ENCODE measurements around the gene SLAMF1.
"Not testable (repeated sequence)": the region's sequence is repeated elsewhere in the genome, so short reads cannot be mapped to it uniquely, and the experiment has no call there.

Gene SLAMF1

GRCh38 chr1:160588468-160588867, 58.4 kb downstream of the SLAMF1 start:
- Histone ChIP-seq H3K4me3 (ENCODE audit: extremely low read depth, insufficient read depth, low read length, poor library complexity, severe bottlenecking) (no peak overlapping the region), H3K4me1 (ENCODE audit: control insufficient read depth, insufficient read depth, low read length, poor library complexity, severe bottlenecking) (no peaks in the 10 kb centered on the region), H3K36me3 (ENCODE audit: control insufficient read depth, insufficient read depth, low read length) (no peaks in the 10 kb centered on the region), H3K27ac (ENCODE audit: low read depth, low read length, severe bottlenecking) (no peak overlapping the region), H3K9me3 (ENCODE audit: control insufficient read depth, low read length) (no peaks in the 10 kb centered on the region)
- 93 to 95% methylated on average over 5 of the region's 6 CpGs for WGBS, 2 experiments (ENCODE audit: insufficient coverage in 2 of 2)

- WGBS, 2 experiments (ENCODE audit: insufficient coverage in 2 of 2): 100% methylated on average over 1 of the region's 1 CpG
- no peaks in the 10 kb centered on the region for H3K9me3 ChIP-seq (ENCODE audit: control insufficient read depth, low read length)
- no peaks in the 10 kb centered on the region for H3K4me1 ChIP-seq (ENCODE audit: control insufficient read depth, insufficient read depth, low read length, poor library complexity, severe bottlenecking)
- H3K4me3 ChIP-seq (ENCODE audit: extremely low read depth, insufficient read depth, low read length, poor library complexity, severe bottlenecking): no peak overlapping the region
- H3K36me3 ChIP-seq (ENCODE audit: control insufficient read depth, insufficient read depth, low read length): no peaks in the 10 kb centered on the region
- H3K27ac ChIP-seq (ENCODE audit: low read depth, low read length, severe bottlenecking): no peak overlapping the region
Measured at GRCh38 chr1:160584784-160585183, 62.1 kb downstream of the SLAMF1 start.

DNA sequence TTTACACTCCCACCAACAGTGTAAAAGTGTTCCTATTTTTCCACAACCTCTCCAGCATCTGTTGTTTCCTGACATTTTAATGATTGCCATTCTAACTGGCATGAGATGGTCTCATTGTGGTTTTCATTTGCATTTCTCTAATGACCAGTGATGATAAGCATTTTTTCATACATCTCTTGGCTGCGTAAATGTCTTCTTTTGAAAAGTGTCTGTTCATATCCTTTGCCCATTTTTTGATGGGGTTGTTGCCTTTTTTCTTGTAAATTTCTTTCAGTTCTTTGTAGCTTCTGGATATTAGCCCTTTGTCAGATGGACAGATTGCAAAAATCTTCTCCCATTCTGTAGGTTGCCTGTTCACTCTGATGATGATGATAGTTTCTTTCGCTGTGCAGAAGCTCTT, 63.9 kb downstream of the SLAMF1 start:
- 100% methylated on average over 1 of the region's 2 CpGs; no CpG with 5 or more reads in 1 of the 2 experiments for WGBS, 2 experiments (ENCODE audit: insufficient coverage in 2 of 2)
- not testable (repeated sequence) for H3K9me3 ChIP-seq (ENCODE audit: control insufficient read depth, low read length)

GRCh38 chr1:160581961-160582360, 64.9 kb downstream of the SLAMF1 start:
- WGBS, 2 experiments (ENCODE audit: insufficient coverage in 2 of 2): 83% methylated on average over 1 of the region's 2 CpGs; no CpG with 5 or more reads in 1 of the 2 experiments
- H3K4me3 ChIP-seq (ENCODE audit: extremely low read depth, insufficient read depth, low read length, poor library complexity, severe bottlenecking): no peak overlapping the region
- no peaks in the 10 kb centered on the region for H3K9me3 ChIP-seq (ENCODE audit: control insufficient read depth, low read length)
- no peak overlapping the region for H3K27ac ChIP-seq (ENCODE audit: low read depth, low read length, severe bottlenecking)
- no peaks in the 10 kb centered on the region for H3K36me3 ChIP-seq (ENCODE audit: control insufficient read depth, insufficient read depth, low read length)
- H3K4me1 ChIP-seq (ENCODE audit: control insufficient read depth, insufficient read depth, low read length, poor library complexity, severe bottlenecking): no peaks in the 10 kb centered on the region

More for the DNA sequence above, 63.9 kb downstream of the SLAMF1 start:
- not testable (repeated sequence) for H3K36me3 ChIP-seq (ENCODE audit: control insufficient read depth, insufficient read depth, low read length); H3K4me3 ChIP-seq (ENCODE audit: extremely low read depth, insufficient read depth, low read length, poor library complexity, severe bottlenecking); H3K4me1 ChIP-seq (ENCODE audit: control insufficient read depth, insufficient read depth, low read length, poor library complexity, severe bottlenecking); H3K27ac ChIP-seq (ENCODE audit: low read depth, low read length, severe bottlenecking)

DNA sequence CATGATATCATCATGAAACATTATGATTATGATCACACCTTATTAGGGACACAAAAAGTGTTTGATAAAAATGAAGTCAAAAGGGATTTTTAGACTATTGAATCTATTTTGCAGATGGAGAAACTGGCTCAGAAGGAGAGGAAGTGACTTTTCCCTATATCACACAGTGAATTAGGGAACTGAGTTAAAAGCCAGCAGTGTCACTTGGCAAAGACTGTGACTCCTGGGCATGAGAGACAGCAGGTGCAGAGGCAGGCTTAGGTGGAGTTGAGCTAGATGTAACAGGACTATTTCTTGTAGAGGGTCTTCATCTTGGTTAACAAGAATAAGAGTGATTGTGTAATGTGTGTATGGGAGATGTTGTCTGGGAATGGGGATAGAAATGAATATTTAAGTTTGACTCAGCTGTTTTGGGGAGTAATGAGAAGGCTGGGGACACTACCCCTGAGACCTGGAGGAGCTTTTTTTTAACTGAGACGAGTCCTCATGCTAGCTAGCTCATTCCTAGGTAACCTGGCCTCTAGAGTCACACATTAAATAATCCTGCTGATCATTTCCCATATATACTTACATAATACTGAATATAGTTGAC, 66.5 kb downstream of the SLAMF1 start:
- no CpG with 5 or more reads among the region's 1 CpG for WGBS, 2 experiments (ENCODE audit: insufficient coverage in 2 of 2)
- H3K4me3 ChIP-seq (ENCODE audit: extremely low read depth, insufficient read depth, low read length, poor library complexity, severe bottlenecking): no peak overlapping the region

GRCh38 chr1:160579216-160579701, 67.6 kb downstream of the SLAMF1 start, which contains the start of gene CD84:
CD84 (minus strand) TSS chr1:160579496; CDS start chr1:160579437, 59 bp downstream.
- Histone ChIP-seq H3K4me1 (ENCODE audit: control insufficient read depth, insufficient read depth, low read length, poor library complexity, severe bottlenecking) (no peaks in the 10 kb centered on the region), H3K9me3 (ENCODE audit: control insufficient read depth, low read length) (no peaks in the 10 kb centered on the region), H3K4me3 (ENCODE audit: extremely low read depth, insufficient read depth, low read length, poor library complexity, severe bottlenecking) (no peak within 1 kb of the TSS), H3K36me3 (ENCODE audit: control insufficient read depth, insufficient read depth, low read length) (no peaks in the 10 kb centered on the region), H3K27ac (ENCODE audit: low read depth, low read length, severe bottlenecking) (no peak within 1 kb of the TSS)
- 95 to 96% methylated on average over 2 of the region's 3 CpGs for WGBS, 2 experiments (ENCODE audit: insufficient coverage in 2 of 2)

More for the DNA sequence above, 66.5 kb downstream of the SLAMF1 start:
- Histone ChIP-seq H3K36me3 (ENCODE audit: control insufficient read depth, insufficient read depth, low read length) (no peaks in the 10 kb centered on the region), H3K27ac (ENCODE audit: low read depth, low read length, severe bottlenecking) (no peak overlapping the region), H3K4me1 (ENCODE audit: control insufficient read depth, insufficient read depth, low read length, poor library complexity, severe bottlenecking) (no peaks in the 10 kb centered on the region), H3K9me3 (ENCODE audit: control insufficient read depth, low read length) (no peaks in the 10 kb centered on the region)

- Histone ChIP-seq H3K36me3 (ENCODE audit: control insufficient read depth, insufficient read depth, low read length) (no peaks in the 10 kb centered on the region), H3K9me3 (ENCODE audit: control insufficient read depth, low read length) (no peaks in the 10 kb centered on the region), H3K4me3 (ENCODE audit: extremely low read depth, insufficient read depth, low read length, poor library complexity, severe bottlenecking) (no peak overlapping the region), H3K4me1 (ENCODE audit: control insufficient read depth, insufficient read depth, low read length, poor library complexity, severe bottlenecking) (no peaks in the 10 kb centered on the region), H3K27ac (ENCODE audit: low read depth, low read length, severe bottlenecking) (no peak overlapping the region)
- 50% methylated on average over 1 of the region's 3 CpGs; no CpG with 5 or more reads in 1 of the 2 experiments for WGBS, 2 experiments (ENCODE audit: insufficient coverage in 2 of 2)
Measured at GRCh38 chr1:160578525-160579191, 68.2 kb downstream of the SLAMF1 start.

DNA sequence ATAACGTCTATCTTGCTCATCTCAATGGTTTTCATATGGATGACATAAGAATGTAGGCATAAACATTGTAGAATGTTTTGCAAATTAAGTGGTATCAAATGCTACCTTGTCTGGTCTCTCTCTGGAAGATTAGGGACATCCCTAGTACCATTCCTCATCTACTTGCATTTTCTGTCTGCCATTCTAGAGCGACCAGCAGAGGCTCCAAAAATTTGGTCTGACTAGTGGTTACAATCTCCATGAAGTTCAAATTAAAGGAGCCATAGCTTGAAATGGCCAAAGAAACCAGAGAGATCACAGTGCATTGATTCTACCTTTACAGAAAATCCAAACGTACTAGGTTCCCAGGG, 68.7 kb downstream of the SLAMF1 start:
- no peaks in the 10 kb centered on the region for H3K4me1 ChIP-seq (ENCODE audit: control insufficient read depth, insufficient read depth, low read length, poor library complexity, severe bottlenecking)
- 88% methylated on average over 1 to 2 of the region's 3 CpGs for WGBS, 2 experiments (ENCODE audit: insufficient coverage in 2 of 2)
- no peak overlapping the region for H3K4me3 ChIP-seq (ENCODE audit: extremely low read depth, insufficient read depth, low read length, poor library complexity, severe bottlenecking)
- no peak overlapping the region for H3K27ac ChIP-seq (ENCODE audit: low read depth, low read length, severe bottlenecking)
- no peaks in the 10 kb centered on the region for H3K9me3 ChIP-seq (ENCODE audit: control insufficient read depth, low read length)
- no peaks in the 10 kb centered on the region for H3K36me3 ChIP-seq (ENCODE audit: control insufficient read depth, insufficient read depth, low read length)

DNA sequence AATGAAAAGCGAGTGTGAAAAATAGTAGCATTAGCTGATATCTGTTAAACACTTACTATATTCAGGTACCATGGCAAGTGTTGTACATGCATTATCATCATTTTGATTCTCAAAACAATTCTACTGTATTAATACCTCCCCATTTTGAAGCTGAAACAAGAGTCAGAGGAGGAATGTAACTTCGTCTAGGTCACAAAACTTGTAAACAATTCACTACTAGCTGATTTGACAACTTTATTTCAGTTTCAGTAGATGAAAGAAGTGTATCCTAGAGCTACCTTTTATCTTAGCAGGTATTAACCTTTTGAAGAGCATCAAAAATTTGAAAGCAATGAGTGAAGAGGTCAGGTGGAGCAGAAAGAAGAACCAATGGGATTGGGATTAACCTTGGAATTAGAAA, 69.2 kb downstream of the SLAMF1 start:
- no CpG with 5 or more reads among the region's 2 CpGs for WGBS, 2 experiments (ENCODE audit: insufficient coverage in 2 of 2)
- H3K27ac ChIP-seq (ENCODE audit: low read depth, low read length, severe bottlenecking): no peak overlapping the region
- no peaks in the 10 kb centered on the region for H3K36me3 ChIP-seq (ENCODE audit: control insufficient read depth, insufficient read depth, low read length)
- H3K4me3 ChIP-seq (ENCODE audit: extremely low read depth, insufficient read depth, low read length, poor library complexity, severe bottlenecking): no peak overlapping the region
- no peaks in the 10 kb centered on the region for H3K4me1 ChIP-seq (ENCODE audit: control insufficient read depth, insufficient read depth, low read length, poor library complexity, severe bottlenecking)
- H3K9me3 ChIP-seq (ENCODE audit: control insufficient read depth, low read length): no peaks in the 10 kb centered on the region

- Histone ChIP-seq H3K27ac (ENCODE audit: low read depth, low read length, severe bottlenecking) (no peak overlapping the region), H3K36me3 (ENCODE audit: control insufficient read depth, insufficient read depth, low read length) (no peaks in the 10 kb centered on the region), H3K9me3 (ENCODE audit: control insufficient read depth, low read length) (no peaks in the 10 kb centered on the region), H3K4me3 (ENCODE audit: extremely low read depth, insufficient read depth, low read length, poor library complexity, severe bottlenecking) (no peak overlapping the region), H3K4me1 (ENCODE audit: control insufficient read depth, insufficient read depth, low read length, poor library complexity, severe bottlenecking) (no peaks in the 10 kb centered on the region)
- WGBS, 2 experiments (ENCODE audit: insufficient coverage in 2 of 2): no CpG with 5 or more reads among the region's 2 CpGs
Measured at GRCh38 chr1:160576884-160577283, 70.0 kb downstream of the SLAMF1 start.

GRCh38 chr1:160576390-160576789, 70.5 kb downstream of the SLAMF1 start:
- Histone ChIP-seq H3K4me1 (ENCODE audit: control insufficient read depth, insufficient read depth, low read length, poor library complexity, severe bottlenecking) (no peaks in the 10 kb centered on the region), H3K9me3 (ENCODE audit: control insufficient read depth, low read length) (no peaks in the 10 kb centered on the region), H3K36me3 (ENCODE audit: control insufficient read depth, insufficient read depth, low read length) (no peaks in the 10 kb centered on the region), H3K4me3 (ENCODE audit: extremely low read depth, insufficient read depth, low read length, poor library complexity, severe bottlenecking) (no peak overlapping the region), H3K27ac (ENCODE audit: low read depth, low read length, severe bottlenecking) (no peak overlapping the region)
- WGBS, 2 experiments (ENCODE audit: insufficient coverage in 2 of 2): 100% methylated on average over 1 of the region's 3 CpGs; no CpG with 5 or more reads in 1 of the 2 experiments

Data from mesodermal cell (in vitro differentiated cells).